ENCODE measurements around the gene CHST15. TPM values are rescaled to one million over a fixed set of nuclear protein-coding genes. Genes with fewer than 3 reads are reported as not detected.

The CHST15 gene
- total and polyA plus RNA-seq, 2 of the 4 experiments (the other 2 are of a cell fraction), result 0.14 to 0.18 TPM

DNA sequence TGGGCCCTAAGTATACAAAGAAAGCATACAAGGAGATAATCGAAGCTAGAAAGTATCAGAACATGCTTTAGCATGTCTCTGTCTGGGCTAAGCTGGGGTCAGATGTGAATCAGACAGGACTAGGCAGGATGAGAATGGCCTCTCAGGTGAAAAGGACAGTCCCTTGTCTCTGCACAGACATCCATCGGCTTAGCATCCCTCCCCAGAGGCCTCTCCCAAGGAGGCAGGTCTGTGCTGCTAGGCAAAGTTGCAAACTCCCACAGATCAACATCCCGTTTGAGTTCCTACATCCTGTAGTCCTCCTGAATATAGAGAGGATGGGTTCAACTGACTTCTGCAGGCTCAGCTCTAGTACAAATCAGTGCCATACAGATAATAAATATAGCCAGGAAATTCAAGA lies 24.5 kb downstream of the CHST15 start:
- Histone ChIP-seq H3K36me3 (ENCODE audit: control insufficient read depth, insufficient read depth, low read length) (no peaks in the 10 kb centered on the region), H4K20me1 (ENCODE audit: insufficient read depth, low read length) (no peaks in the 10 kb centered on the region), H3K4me3 (ENCODE audit: insufficient read depth, low read depth, low read length) (no peak overlapping the region), H3K9ac (ENCODE audit: low read depth, low read length) (no peak overlapping the region), H2BK5ac (ENCODE audit: low read depth, low read length, poor library complexity, severe bottlenecking) (no peak overlapping the region), H3K4me2 (ENCODE audit: low read depth, low read length) (no peak overlapping the region), H4K5ac (ENCODE audit: low read depth, low read length) (no peak overlapping the region), H3K23ac (ENCODE audit: low read depth, low read length) (no peak overlapping the region), H3K14ac (replicated peaks; ENCODE audit: low read depth, low read length) (no peak overlapping the region), H2AK9ac (replicated peaks; ENCODE audit: low read depth, low read length, poor library complexity) (no peak overlapping the region), H2BK20ac (ENCODE audit: low read depth, low read length) (no peak overlapping the region), H4K8ac (ENCODE audit: low read depth in 2 of 2, low read length in 2 of 2) (no peak overlapping the region), H3K9me1 (ENCODE audit: insufficient read depth, low read length) (no peaks in the 10 kb centered on the region), H3K27ac (ENCODE audit: insufficient read depth, low read length) (no peak overlapping the region), H3K56ac (ENCODE audit: extremely low read depth, insufficient read depth, low read length) (no peak overlapping the region), H2BK15ac (ENCODE audit: low read depth, low read length) (no peak overlapping the region), H2AFZ (replicated peaks; ENCODE audit: low read length, poor library complexity) (no peak overlapping the region), H3K79me1 (ENCODE audit: low read depth in 1 of 2, low read length in 2 of 2) (no peaks in the 10 kb centered on the region), H2AK5ac (ENCODE audit: low read depth, low read length) (no peak overlapping the region), H3K27me3 (ENCODE audit: control insufficient read depth, insufficient read depth, low read length) (no peaks in the 10 kb centered on the region), H4K91ac (ENCODE audit: insufficient read depth, low read depth, low read length) (no peak overlapping the region), H3K4ac (ENCODE audit: low read depth, low read length) (no peak overlapping the region), H2BK120ac (ENCODE audit: low read depth, low read length) (no peak overlapping the region), H3K18ac (ENCODE audit: low read depth, low read length) (no peak overlapping the region), H3K4me1 (ENCODE audit: control insufficient read depth, insufficient read depth, low read length) (no peaks in the 10 kb centered on the region), H3K9me3 (ENCODE audit: control insufficient read depth, insufficient read depth, low read length) (peaks cover 8% of the 10 kb centered on the region)
- TF ChIP-seq, protein P1, sequence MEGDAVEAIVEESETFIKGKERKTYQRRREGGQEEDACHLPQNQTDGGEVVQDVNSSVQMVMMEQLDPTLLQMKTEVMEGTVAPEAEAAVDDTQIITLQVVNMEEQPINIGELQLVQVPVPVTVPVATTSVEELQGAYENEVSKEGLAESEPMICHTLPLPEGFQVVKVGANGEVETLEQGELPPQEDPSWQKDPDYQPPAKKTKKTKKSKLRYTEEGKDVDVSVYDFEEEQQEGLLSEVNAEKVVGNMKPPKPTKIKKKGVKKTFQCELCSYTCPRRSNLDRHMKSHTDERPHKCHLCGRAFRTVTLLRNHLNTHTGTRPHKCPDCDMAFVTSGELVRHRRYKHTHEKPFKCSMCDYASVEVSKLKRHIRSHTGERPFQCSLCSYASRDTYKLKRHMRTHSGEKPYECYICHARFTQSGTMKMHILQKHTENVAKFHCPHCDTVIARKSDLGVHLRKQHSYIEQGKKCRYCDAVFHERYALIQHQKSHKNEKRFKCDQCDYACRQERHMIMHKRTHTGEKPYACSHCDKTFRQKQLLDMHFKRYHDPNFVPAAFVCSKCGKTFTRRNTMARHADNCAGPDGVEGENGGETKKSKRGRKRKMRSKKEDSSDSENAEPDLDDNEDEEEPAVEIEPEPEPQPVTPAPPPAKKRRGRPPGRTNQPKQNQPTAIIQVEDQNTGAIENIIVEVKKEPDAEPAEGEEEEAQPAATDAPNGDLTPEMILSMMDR (conservative IDR thresholded peaks at IDR 0.05; ENCODE audit: low read depth, low read length), result no peak
- TF ChIP-seq, protein P2, sequence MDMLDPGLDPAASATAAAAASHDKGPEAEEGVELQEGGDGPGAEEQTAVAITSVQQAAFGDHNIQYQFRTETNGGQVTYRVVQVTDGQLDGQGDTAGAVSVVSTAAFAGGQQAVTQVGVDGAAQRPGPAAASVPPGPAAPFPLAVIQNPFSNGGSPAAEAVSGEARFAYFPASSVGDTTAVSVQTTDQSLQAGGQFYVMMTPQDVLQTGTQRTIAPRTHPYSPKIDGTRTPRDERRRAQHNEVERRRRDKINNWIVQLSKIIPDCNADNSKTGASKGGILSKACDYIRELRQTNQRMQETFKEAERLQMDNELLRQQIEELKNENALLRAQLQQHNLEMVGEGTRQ (IDR thresholded peaks at IDR 0.05; ENCODE audit: low read depth, low read length), result no peak
- no peak for TF ChIP-seq POLR2A (IDR thresholded peaks at IDR 0.05; ENCODE audit: low read depth, low read length)
- TF ChIP-seq SMC3 (IDR thresholded peaks at IDR 0.05; ENCODE audit: low read depth, low read length), result no peak
- no peak for TF ChIP-seq BHLHE40 (IDR thresholded peaks at IDR 0.05; ENCODE audit: low read depth, low read length)
- no peak for TF ChIP-seq RCOR1 (IDR thresholded peaks at IDR 0.05; ENCODE audit: insufficient replicate concordance, low read length)
- no peak for TF ChIP-seq NFE2L2 (IDR thresholded peaks at IDR 0.05; ENCODE audit: low read depth, low read length)
- no peak for TF ChIP-seq RAD21 (IDR thresholded peaks at IDR 0.05; ENCODE audit: low read length)
- TF ChIP-seq RFX5 (IDR thresholded peaks at IDR 0.05; ENCODE audit: low read depth, low read length), result no peak
- TF ChIP-seq MAZ (IDR thresholded peaks at IDR 0.05; ENCODE audit: borderline replicate concordance, low read depth, low read length), result no peak
- dilution Hi-C loops (cut with HindIII; ENCODE audit: low sequenced_read_pairs, unreplicated experiment) (no loop called here), in situ Hi-C loops (cut with MboI; ENCODE audit: low sequenced_read_pairs) (no loop called here), intact Hi-C loops (cut with micrococcal nuclease) (no loop called here)
- BruUV-seq (replicated peaks), result no TSS peak
- POLR2A ChIA-PET (ENCODE audit: unreplicated experiment), result no interaction called here
- CTCF ChIA-PET, result no interaction called here
- WGBS, 2 experiments (ENCODE audit: extremely low coverage in 2 of 2, insufficient read length in 1 of 2), result no CpG with 5 or more reads among the region's 3 CpGs
- DNase-seq, result no peak
- no peak for ATAC-seq (ENCODE audit: low read depth)

Data from IMR-90 (cell line).